ENCODE results near the gene DDO. TPM values are rescaled to one million over a fixed set of nuclear protein-coding genes. Genes with fewer than 3 reads are reported as not detected.
"Not testable (repeated sequence)": the region's sequence is repeated elsewhere in the genome, so short reads cannot be mapped to it uniquely, and the experiment has no call there.

DDO gene
- polyA plus RNA-seq, 1 donor = 0.95 TPM

DNA sequence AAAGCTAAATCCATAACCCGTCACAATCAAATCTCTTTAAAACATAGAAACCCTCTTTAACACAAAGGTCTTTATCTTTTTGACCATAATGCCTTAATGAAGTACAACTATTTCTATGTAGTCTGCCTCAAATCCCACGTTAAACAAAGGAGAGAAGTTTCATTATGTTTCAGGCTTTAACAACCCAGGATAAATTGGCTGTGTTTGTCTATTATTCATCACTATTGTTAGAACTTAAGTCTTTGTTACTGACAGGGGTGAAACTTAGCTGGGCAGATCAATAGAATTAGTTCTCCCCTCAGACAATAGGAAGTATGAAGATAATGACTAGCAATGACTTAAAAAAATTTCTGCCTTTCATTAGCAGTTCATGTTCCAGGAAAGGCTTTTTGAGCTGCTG is 47.1 kb downstream of the DDO start:
- no peak for DNase-seq (ENCODE audit: low read depth)

DNA sequence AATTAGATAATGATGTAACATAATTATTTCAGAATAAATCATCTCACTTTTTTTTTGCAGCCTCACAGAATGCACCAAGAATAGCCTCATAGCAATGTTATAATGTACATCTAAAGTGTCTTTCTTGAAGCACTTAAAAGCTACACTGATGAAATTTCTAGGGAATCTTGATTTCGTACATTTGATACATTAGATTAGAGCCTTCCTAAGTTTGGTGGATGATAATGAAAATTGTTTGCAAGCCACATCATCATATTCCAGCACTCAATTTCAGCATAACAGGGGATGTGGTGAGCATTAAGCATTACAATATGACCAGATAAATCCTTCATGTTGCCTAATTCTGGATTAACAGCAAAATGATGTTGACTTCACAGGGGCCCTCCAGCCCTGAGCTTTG is 47.5 kb downstream of the DDO start:
- no peak for DNase-seq (ENCODE audit: low read depth)

DNA sequence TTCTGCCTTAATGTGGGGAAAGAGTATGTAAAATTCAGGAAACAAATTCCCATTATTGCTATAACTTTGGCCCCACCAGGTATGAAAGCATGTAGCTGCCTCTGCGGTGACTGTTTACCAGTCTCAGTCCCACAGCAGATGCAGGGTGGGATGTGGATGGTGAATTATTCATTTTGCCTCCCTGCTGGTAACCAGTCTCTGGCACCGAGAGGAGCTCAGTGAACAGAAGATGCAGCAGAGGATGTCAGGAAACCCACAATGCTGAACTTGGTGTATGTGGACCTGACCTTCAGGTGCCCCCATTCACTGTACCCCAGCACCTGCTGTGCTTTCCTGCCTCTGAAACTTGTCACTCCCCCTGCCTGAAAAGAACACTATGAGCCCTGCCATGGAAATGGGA is 48.4 kb downstream of the DDO start:
- no peak for DNase-seq (ENCODE audit: low read depth)

DNA sequence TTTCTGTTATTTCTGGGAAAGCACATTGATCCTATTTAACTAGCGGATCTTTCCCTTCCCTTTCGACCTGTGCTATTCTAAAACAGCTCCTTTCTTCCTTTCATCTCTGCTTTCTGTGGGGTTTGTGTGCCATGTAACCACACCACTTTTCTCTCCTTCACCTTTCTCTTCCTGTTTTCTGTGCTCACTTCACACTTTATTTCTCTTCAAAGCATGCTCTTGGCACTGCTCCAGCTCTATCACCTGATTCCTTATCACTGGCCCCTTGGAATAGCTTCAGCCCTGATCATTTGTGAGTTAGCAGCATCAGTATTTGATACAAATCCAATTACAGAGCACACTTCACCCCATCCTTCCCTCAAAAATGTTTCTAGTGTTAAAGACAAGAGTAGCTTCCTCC is 49.1 kb downstream of the DDO start:
- DNase-seq (ENCODE audit: low read depth) = no peak

DNA sequence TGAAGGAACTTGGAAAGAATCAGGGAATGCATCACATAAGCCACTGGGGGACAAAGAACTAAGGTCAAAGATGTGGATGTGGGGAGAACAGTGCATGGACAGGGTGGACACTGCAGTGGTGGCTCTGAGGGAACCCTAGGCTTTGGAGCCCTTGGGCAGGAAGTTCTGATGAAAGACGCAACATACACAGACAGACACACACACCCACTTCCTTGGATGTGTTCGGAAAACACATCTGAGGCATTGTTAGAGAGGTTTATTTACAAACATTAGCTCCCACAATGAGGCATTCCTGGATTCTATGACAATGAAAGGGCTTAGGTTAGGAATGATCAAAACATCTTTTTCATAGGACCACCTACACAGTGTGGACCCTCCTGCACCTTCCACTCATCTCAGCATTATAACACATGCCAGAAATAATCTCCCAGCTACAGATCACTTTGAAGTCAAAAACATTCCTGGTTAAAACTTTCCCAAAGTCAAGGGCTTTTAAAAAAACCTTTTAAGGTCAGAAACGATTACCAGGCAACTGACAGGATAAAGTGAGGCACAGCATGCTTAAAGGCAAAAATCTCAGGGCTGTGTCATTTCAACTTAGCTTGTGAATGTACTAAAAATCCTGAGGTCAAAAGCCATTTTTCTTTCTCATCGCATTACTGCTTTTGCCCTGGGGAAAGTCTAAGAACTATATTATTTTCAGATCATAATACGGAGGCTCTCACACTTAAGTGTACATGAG is 50.8 kb downstream of the DDO start:
- no peak for DNase-seq (ENCODE audit: low read depth)

DNA sequence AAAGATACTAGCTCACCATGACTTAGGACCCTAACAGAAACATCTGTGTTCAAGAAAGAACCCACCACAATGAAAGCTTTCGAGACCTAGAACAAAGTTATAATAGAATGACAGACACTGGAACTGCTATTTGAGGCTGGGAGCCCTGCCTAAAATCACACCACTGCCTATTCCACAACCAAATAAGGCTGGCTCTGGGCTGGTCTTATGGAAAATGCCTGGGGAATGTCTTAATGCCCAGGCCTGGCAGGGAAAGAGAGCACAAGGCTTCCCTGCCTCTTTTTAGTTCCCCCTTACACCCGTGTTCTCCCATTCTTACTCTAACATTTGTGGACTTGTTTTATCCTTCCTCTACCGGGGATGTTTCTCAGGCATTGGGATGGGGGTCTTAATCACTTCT is 51.6 kb downstream of the DDO start:
- no peak for DNase-seq (ENCODE audit: low read depth)

DNA sequence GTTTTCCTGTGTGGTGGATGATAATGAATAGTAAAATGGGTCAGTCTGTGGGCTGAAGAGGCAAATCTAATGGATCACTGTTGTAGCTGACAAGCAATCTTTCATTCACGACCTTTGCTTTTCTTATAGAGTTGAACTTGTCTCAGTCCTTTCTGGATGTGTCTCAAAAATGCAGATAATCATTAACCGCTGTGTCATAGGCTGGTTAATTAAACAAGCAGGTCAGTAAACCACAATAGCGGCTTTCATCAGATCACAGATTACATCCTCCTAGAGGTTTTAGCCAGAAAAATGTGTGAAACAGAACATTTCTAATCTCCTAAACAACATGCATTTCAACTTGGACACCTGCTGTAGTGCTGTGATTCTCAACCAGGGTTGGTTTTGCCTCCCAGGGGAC is 54.7 kb downstream of the DDO start:
- no peak for DNase-seq (ENCODE audit: low read depth)

DNA sequence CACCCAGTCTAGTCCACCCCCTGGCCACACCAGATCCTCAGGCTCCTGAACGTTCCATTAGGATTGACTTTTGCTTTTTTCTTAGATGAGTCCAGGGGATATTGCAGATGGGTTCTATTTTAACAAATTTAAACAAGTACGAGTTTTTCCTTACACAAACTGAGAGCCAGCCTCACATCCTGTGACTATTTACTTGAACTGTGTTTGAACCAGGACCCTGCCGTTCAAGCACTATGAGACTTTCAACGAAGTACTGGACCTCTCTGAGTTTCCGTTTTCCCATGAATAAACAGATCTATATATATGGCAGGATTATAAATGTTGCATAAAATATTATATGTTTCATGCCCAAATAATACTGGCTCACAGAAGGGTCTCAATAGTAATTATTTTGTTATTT is 55.8 kb downstream of the DDO start:
- DNase-seq (ENCODE audit: low read depth) = no peak

DNA sequence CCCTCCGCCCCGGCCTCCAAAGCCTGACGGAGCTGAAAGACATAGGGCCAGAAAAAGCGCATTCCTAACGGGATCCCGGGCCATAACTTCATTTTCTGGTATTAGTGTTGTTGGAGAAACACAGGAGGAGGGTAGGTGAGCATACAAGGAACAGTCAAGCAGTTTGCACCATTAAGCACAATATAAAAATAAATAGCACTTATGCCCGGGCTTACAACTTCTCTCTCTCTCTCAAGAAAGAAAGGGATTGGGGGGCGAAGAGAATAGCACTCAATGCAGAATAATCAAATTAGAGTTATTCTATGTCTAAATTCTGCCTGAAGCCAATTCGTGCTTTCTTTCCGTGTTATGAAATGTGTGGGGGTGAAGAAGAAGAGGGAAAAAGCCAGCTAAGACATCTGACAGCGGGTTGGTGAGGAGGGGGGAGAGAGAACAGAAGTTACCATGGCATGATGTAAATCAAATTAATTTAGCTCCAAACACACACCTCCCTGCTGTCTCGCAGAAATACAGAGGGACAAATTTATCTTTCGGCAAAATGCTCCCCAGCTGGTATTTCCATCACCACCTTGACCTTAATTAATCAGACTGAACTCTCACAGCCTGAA is 56.7 kb downstream of the DDO start:
- DNase-seq (ENCODE audit: low read depth) = no peak

DNA sequence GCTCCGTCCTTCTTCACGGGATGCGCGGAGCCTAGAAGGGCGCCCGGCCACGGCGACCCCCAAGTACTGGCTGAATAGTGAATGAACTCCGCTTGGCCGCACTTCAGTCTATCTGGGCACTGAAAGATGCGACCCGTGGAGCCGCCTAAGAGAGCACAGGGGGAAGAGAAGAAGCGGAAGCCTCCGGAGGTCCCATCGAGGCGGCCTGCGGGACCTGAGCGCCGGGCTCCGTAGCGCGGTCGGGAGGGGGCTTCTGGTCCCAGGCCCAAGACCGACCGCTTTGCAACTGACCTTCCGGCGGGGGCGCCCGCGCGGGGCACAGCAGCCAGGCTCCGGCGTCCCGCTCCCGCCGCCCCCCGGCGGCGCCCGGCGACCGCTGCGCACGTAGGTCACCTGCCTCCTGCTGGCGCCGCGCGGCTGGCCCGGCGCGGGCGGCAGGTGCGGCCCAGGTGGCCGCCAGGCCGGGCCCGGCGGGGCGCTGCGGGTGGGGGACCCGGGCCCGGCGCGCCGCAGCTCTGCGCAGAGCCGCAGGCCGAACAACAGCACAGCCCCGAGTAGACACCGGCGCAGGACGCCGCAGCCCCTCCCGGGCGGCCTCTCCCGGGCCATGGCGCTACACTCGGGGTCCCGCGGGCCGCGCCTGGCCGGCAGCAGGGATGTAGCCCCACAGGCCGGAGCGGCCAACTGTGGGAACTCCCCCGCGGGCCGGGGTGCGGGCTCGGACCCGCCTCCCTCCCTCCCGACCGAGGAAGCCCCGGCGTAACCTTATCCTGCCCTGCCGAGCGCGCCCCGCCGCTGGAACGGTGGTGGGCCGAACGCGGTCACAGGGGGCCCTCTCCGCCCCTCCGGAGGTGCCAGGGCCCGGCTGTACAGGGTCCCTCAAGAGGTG is 57.5 kb downstream of the DDO start, which contains the start of gene METTL24:
Gene METTL24 (minus strand): TSS at position 686 of the 889 bp plus-strand sequence. CDS start 77 bp downstream, at position 609.
- DNase-seq (ENCODE audit: low read depth) = no peak

DNA sequence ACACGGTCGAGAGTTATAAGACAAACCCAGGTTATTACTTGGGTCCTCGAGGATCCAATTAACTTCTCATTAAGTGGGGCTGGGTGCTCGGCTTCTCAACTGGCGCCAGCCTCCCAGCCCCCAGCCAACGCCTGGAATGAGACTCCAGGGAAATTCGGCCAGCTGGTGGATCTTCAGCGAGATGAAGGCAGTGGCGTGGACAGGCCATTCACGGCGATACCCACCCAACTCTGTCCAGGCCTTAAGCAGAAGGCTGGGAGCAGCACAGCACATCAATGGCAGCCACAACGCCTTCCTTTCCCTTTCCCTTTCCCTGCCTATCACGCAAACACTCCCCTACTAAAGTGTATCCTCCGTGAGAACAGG is 58.1 kb downstream of the DDO start:
- no peak for DNase-seq (ENCODE audit: low read depth)

DNA sequence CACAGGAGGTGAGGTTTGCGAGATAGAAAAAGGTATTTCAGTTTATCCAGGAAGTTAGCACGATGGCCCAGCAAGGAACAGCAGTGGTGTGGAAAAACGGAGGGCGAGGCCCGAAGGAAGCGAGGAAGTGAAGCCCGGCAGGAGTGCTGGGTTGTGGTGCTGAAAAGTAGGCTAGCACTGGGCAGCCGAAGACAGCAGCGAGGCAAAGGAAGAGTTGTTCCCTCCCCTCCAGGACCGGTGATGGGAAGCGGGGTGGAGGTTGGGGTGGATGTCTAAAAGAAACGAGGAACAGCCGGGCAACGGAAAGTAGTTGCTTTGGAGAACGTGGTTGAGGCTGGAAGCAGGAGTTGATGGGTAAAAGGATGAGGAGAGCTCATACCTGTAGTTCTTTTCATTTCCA is 58.6 kb downstream of the DDO start:
- DNase-seq (ENCODE audit: low read depth) = no peak

DNA sequence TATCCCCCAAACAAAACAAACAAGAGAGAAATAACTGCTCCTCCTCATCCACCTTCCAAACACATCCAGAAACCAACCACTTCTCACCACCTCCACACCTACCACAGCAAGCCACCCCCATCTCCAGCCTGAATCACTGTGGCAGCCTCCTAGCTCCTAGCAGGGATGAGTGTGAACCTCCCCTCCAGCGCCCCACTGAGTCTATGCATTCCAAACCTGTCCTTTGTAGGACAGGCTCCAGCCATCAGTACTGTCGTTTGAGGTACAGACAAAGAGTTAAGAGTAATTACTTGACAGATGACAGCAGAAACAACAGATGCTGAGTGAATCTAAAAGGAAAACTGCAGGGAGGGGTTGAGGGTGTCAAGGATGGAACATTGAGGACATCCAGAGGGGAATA is 59.6 kb downstream of the DDO start:
- no peak for DNase-seq (ENCODE audit: low read depth)

DNA sequence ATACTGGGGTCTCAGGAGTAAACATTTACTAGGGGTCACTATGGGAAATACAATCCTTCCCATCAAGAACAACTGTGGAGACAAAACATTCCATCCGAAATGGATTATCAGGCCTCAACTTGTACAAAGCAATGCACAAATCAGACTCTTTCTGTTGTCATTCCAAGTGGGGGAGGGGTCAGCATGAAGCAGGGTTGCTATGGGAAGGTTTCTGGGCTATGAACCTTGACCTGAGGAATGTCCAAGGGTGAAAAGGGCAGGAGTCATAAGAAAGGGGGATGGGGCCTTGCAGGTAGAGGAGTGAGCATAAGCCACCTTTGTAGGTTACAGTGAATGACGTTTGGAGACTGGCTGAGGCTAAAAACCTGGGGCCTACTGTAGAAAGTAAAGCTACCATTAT is 60.4 kb downstream of the DDO start:
- DNase-seq (ENCODE audit: low read depth) = no peak

DNA sequence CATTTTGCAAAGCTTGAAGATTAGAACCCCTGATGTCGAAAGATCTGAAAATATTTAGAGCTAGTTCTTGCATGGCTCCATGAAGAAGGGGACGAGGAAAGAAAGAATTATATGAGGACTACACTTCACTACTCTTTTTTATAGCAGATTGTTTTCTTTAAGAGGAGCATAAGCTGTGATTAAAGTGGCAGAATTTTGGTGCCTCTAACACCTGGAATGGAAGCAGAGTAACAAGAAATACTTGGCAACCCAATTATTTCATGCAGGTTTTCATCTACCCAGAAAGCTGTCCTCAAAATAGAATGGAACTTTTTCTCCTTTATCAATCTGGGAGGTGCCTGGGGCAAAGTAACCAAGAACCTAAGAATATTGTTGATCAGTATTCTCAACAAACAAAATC is 61.2 kb downstream of the DDO start:
- DNase-seq (ENCODE audit: low read depth) = no peak

DNA sequence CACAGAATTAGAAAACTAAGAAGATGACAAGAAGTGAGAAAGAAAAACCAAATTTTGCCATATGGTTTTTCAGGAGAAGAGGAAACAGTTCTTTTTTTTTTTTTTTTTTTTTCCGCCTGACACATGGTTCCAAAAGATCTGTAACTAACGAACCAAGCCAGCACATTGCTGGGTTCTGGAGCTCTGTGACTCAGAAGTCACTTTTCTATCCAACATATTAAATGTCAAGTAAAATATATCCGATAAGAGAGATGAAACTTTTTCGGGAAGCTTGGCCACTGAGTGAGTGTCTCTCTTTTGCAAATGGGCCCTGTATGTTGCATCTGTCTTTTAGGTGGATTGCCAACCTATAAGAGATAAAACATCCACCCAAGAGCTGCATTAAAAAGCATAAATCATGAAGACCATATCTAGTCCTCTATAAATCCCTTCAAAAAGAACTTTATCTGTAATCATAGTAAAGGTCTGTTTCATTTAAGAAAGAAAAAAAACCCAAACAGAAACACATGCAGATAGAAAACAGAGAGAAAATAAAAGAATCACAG is 61.8 kb downstream of the DDO start:
- no peak for DNase-seq (ENCODE audit: low read depth)

DNA sequence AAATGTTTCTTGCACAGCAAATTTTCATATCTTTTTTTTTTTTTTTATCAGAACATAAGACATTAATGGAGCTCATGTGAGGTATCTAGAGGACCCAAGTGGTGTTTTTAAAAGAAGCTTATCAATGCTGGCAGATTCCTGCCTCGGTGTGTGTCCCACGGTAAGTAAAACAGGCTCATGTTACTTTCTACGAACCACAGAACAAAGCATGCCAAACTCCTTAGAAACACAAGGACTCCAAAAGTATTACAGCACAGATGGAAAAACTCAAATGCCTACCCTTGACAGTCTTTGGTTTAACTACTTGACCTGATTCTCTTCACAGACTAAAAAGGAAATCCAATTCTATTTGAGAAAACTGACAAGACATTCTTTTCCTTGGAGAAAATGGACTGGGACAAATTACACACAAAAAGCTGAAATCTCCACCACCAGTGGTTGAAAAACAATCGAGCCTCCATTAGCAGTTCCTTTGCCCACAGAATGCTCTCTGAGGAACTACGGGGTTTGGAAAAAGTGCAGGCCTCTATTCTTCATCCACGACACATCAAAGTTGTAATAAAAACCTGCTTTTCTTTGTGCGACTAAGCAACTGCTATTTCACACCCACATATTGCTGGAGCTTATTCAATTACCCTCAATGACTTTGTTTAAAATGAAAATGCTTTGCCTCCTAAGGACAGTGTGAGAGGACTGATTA is 62.7 kb downstream of the DDO start:
- no peak for DNase-seq (ENCODE audit: low read depth)

DNA sequence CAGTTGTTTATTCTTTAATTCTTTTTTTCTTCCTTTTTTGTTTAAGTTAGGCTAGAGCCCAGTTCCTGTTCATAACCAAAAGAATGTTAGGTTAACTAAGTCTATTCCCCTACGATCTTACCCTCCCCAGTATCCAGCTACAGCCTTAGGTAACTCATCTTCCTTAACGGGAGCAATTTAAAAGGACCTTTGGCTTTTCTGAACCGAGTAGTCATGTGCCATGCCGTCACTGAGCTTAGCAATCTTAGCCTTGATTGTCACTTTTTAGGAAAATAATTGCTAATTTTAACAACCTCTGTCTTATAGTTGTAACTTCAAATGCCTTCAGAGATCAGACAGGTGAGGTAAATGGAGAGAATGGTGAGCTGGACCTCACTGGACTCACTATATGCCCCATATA is 63.4 kb downstream of the DDO start:
- DNase-seq (ENCODE audit: low read depth) = no peak

DNA sequence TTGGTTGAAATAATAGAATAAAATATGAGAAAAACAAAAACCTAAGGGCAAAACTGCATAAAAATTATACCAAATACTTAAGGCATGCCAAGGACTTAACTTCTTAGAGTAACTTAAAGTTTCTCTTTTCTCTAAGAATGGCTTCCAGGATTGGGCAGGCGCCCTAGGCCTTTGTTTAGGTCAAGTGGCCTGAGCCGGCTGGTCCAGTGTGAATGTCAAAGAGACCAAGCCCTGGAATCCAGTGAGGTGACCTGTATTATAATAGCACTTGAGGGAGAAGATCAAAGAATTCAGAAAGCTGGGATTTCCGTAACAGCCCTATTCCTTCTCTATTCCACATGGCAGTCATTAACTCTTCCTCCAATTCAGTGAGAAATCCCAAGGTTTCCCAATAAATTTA is 63.8 kb downstream of the DDO start:
- DNase-seq (ENCODE audit: low read depth) = no peak

DNA sequence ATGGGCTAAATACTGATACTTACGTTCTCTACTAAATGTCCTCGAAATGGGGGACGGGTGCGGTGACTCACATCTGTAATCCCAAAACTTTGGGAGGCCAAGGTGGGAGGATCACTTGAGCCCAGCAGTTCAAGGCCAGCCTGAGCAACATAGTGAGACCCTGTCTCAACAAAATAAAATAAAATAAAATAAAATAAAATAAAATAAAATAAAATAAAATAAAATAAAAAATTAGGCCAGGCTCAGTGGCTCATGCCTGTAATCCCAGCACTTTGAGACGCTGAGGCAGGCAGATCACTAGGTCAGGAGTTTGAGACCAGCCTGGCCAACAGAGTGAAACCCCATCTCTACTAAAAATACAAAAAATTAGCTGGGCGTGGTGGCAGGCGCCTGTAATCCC is 64.8 kb downstream of the DDO start:
- DNase-seq (ENCODE audit: low read depth) = not testable (repeated sequence)

DNA sequence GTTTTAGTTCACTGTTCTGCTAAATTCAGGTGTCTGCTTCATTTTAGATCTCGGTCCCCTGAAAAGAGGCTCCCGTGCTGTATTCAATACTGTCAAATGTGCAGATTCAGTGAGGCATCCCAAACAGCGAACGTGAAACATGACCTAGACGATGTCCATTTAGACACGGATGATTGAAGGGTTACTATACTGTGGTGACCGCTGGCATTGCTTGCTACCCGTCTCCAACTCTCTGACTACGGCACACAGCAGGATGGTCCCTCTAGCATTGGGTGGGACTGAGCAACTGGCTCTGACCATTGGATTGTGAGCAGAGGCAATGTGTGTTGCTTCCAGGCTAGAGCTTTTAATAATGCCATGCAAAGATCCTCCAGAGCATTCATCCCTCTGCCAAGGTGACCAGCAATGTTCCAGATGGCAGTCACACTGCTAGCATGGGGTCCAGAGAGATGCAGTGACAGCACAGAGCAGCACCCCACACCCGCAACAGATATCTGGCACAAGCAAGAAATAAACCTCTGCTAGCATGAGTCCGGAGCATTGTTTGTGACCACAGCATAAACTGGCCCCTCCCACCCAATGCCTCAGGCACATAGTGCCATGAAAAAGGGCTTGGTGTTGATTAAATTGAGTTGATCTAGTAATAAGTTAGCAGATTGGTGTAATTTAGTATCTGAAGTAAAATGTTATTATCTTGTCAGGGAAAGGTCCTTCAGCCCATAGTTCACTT is 66.2 kb downstream of the DDO start:
- DNase-seq (ENCODE audit: low read depth) = no peak

Data from forelimb muscle (tissue), 1 donor.